Effector memory CD4-positive, alpha-beta T cell (primary cell): ENCODE results near the gene PBRM1.

Source experiments
- DNase-seq, 3 donors: peaks; one replicate each; pipeline ENCODE4 v3.0.0-alpha.2; 2020
- H3K27ac ChIP-seq: 2 replicates; pipeline ENCODE4 v1.7.0; 2013; ENCODE audit warnings: mild to moderate bottlenecking, low read length, moderate library complexity; ENCODE audit not compliant: insufficient read depth, poor library complexity, severe bottlenecking
- H3K27me3 ChIP-seq: replicated peaks from 2 replicates; pipeline ENCODE4 v1.7.0; 2013; ENCODE audit warnings: mild to moderate bottlenecking, low read length; ENCODE audit not compliant: insufficient read depth, control insufficient read depth, poor library complexity, severe bottlenecking
- H3K36me3 ChIP-seq: 2 replicates; pipeline ENCODE4 v1.7.0; 2013; ENCODE audit warnings: mild to moderate bottlenecking, low read length, moderate library complexity; ENCODE audit not compliant: control insufficient read depth, insufficient read depth
- H3K4me1 ChIP-seq: 2 replicates; pipeline ENCODE4 v1.7.0; 2013; ENCODE audit warnings: low read length, mild to moderate bottlenecking; ENCODE audit not compliant: control insufficient read depth, insufficient read depth, poor library complexity, severe bottlenecking
- H3K4me3 ChIP-seq: 2 replicates; pipeline ENCODE4 v1.7.0; 2013; ENCODE audit warnings: low read length, low read depth, mild to moderate bottlenecking; ENCODE audit not compliant: insufficient read depth, poor library complexity, severe bottlenecking
- H3K9me3 ChIP-seq: 2 replicates; pipeline ENCODE4 v1.7.0; 2013; ENCODE audit warnings: mild to moderate bottlenecking, low read length, moderate library complexity; ENCODE audit not compliant: control insufficient read depth

The PBRM1 gene

GRCh38 chr3:52520716-52521487 is 164.8 kb downstream of the PBRM1 start:
- Histone ChIP-seq H3K27me3 (no peaks in the 10 kb centered on the region), H3K4me3 (no peak overlapping the region), H3K4me1 (no peaks in the 10 kb centered on the region), H3K36me3 (no peaks in the 10 kb centered on the region), H3K27ac (no peak overlapping the region), H3K9me3 (no peaks in the 10 kb centered on the region)
- DNase-seq, result no peak

- DNase-seq, result no peak
- H3K4me1 ChIP-seq, result no peaks in the 10 kb centered on the region
- no peaks in the 10 kb centered on the region for H3K9me3 ChIP-seq
- H3K4me3 ChIP-seq, result no peak overlapping the region
- no peak overlapping the region for H3K27ac ChIP-seq
- H3K36me3 ChIP-seq, result no peaks in the 10 kb centered on the region
- H3K27me3 ChIP-seq, result no peaks in the 10 kb centered on the region
Measured at GRCh38 chr3:52520141-52520667, 165.5 kb downstream of the PBRM1 start.

GRCh38 chr3:52519445-52520140 is 166.1 kb downstream of the PBRM1 start:
- no peak for DNase-seq
- no peaks in the 10 kb centered on the region for H3K36me3 ChIP-seq
- no peak overlapping the region for H3K4me3 ChIP-seq
- H3K4me1 ChIP-seq, result no peaks in the 10 kb centered on the region
- H3K27me3 ChIP-seq, result no peaks in the 10 kb centered on the region
- no peak overlapping the region for H3K27ac ChIP-seq
- no peaks in the 10 kb centered on the region for H3K9me3 ChIP-seq

GRCh38 chr3:52518723-52519444 is 166.8 kb downstream of the PBRM1 start:
- Histone ChIP-seq H3K4me3 (no peak overlapping the region), H3K27ac (no peak overlapping the region), H3K27me3 (no peaks in the 10 kb centered on the region), H3K4me1 (no peaks in the 10 kb centered on the region), H3K36me3 (no peaks in the 10 kb centered on the region), H3K9me3 (no peaks in the 10 kb centered on the region)
- DNase-seq, result no peak

- no peaks in the 10 kb centered on the region for H3K36me3 ChIP-seq
- DNase-seq, result no peak
- H3K9me3 ChIP-seq, result no peaks in the 10 kb centered on the region
- no peak overlapping the region for H3K27ac ChIP-seq
- no peaks in the 10 kb centered on the region for H3K4me1 ChIP-seq
- no peak overlapping the region for H3K4me3 ChIP-seq
- H3K27me3 ChIP-seq, result no peaks in the 10 kb centered on the region
Measured at GRCh38 chr3:52517796-52518722, 167.7 kb downstream of the PBRM1 start.

GRCh38 chr3:52516509-52517195 is 169.1 kb downstream of the PBRM1 start:
- H3K9me3 ChIP-seq, result no peaks in the 10 kb centered on the region
- H3K27ac ChIP-seq, result no peak overlapping the region
- H3K36me3 ChIP-seq, result no peaks in the 10 kb centered on the region
- no peak for DNase-seq
- H3K4me3 ChIP-seq, result no peak overlapping the region
- H3K4me1 ChIP-seq, result no peaks in the 10 kb centered on the region
- no peaks in the 10 kb centered on the region for H3K27me3 ChIP-seq

GRCh38 chr3:52515192-52515591 is 170.5 kb downstream of the PBRM1 start:
- H3K4me1 ChIP-seq, result no peaks in the 10 kb centered on the region
- H3K36me3 ChIP-seq, result no peaks in the 10 kb centered on the region

GRCh38 chr3:52514576-52514975 is 171.1 kb downstream of the PBRM1 start:
- no peaks in the 10 kb centered on the region for H3K27me3 ChIP-seq
- no peak overlapping the region for H3K27ac ChIP-seq
- no peaks in the 10 kb centered on the region for H3K9me3 ChIP-seq
- no peaks in the 10 kb centered on the region for H3K36me3 ChIP-seq
- no peak overlapping the region for H3K4me3 ChIP-seq
- no peak for DNase-seq
- H3K4me1 ChIP-seq, result no peaks in the 10 kb centered on the region

More at GRCh38 chr3:52515192-52515591, 170.5 kb downstream of the PBRM1 start:
- DNase-seq, result no peak
- H3K27ac ChIP-seq, result no peak overlapping the region
- H3K27me3 ChIP-seq, result no peaks in the 10 kb centered on the region
- H3K9me3 ChIP-seq, result no peaks in the 10 kb centered on the region
- H3K4me3 ChIP-seq, result no peak overlapping the region

GRCh38 chr3:52513281-52513680 is 172.4 kb downstream of the PBRM1 start:
- Histone ChIP-seq H3K9me3 (no peaks in the 10 kb centered on the region), H3K4me3 (no peak overlapping the region), H3K36me3 (no peaks in the 10 kb centered on the region), H3K4me1 (no peaks in the 10 kb centered on the region), H3K27ac (no peak overlapping the region), H3K27me3 (no peaks in the 10 kb centered on the region)
- DNase-seq, result no peak
